Chondrocyte (in vitro differentiated cells): ENCODE results near the gene TECPR1. TPM values are rescaled to one million over a fixed set of nuclear protein-coding genes. Genes with fewer than 3 reads are reported as not detected.

Experiments used
- DNase-seq: peaks from one replicate; pipeline ENCODE4 v3.0.0; 2021; ENCODE audit warnings: mixed read lengths, low spot score
- H3K27ac Mint-ChIP-seq: one replicate; pipeline ENCODE4 v1.8.0; 2021; ENCODE audit warnings: mild to moderate bottlenecking, moderate library complexity, mixed read lengths; ENCODE audit not compliant: unreplicated experiment
- H3K27me3 Mint-ChIP-seq: 2 replicates; pipeline ENCODE4 v1.8.0; 2021; ENCODE audit warnings: low read depth, mixed read lengths
- H3K36me3 Mint-ChIP-seq: 2 replicates; pipeline ENCODE4 v1.8.0; 2021; ENCODE audit warnings: low read depth, mixed read lengths
- H3K4me1 Mint-ChIP-seq: 2 replicates; pipeline ENCODE4 v1.8.0; 2021; ENCODE audit warnings: low read depth, mild to moderate bottlenecking, mixed read lengths
- H3K4me3 Mint-ChIP-seq: one replicate; pipeline ENCODE4 v1.8.0; 2021; ENCODE audit warnings: mild to moderate bottlenecking, moderate library complexity, mixed read lengths; ENCODE audit not compliant: unreplicated experiment
- H3K9me3 Mint-ChIP-seq: 2 replicates; pipeline ENCODE4 v1.8.0; 2021; ENCODE audit warnings: low read depth, mixed read lengths
- total RNA-seq: library from RNA; stranded (reverse); gene quantifications from 3 replicates; pipeline ENCODE4 v1.2.1, GENCODE V29; 2021
- TF ChIP-seq, protein P1 (sequence below): fragments of 200-600 bp; sonication (generic); IDR thresholded peaks from 2 replicates; pipeline ENCODE4 v1.5.0; 2021; ENCODE audit warnings: antibody characterized with exemption, mild to moderate bottlenecking, moderate library complexity

Gene TECPR1
- total RNA-seq, 1 donor from 2014 or later: 27.3 TPM

DNA sequence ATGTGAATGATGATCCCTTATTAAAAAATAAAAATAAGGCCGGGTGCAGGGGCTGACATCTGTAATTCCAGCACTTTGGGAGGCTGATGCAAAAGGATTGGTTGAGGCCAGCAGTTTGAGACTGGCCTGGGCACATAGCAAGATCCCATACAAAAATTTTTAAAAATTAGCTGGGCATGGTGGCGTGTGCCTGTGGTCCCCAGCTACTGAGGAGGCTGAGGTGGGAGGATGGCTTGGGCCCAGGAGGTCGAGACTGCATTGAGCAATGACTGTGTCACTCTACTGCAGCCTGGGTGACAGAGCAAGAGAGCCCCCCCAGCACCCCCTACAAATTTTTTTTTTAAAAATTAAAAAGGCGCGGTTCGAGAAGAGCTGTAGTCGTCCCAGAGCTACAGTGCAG is 28.3 kb upstream of the TECPR1 start:
- peaks cover 12% of the 10 kb centered on the region for H3K36me3 Mint-ChIP-seq
- TF ChIP-seq, protein P1, sequence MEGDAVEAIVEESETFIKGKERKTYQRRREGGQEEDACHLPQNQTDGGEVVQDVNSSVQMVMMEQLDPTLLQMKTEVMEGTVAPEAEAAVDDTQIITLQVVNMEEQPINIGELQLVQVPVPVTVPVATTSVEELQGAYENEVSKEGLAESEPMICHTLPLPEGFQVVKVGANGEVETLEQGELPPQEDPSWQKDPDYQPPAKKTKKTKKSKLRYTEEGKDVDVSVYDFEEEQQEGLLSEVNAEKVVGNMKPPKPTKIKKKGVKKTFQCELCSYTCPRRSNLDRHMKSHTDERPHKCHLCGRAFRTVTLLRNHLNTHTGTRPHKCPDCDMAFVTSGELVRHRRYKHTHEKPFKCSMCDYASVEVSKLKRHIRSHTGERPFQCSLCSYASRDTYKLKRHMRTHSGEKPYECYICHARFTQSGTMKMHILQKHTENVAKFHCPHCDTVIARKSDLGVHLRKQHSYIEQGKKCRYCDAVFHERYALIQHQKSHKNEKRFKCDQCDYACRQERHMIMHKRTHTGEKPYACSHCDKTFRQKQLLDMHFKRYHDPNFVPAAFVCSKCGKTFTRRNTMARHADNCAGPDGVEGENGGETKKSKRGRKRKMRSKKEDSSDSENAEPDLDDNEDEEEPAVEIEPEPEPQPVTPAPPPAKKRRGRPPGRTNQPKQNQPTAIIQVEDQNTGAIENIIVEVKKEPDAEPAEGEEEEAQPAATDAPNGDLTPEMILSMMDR: no peak
- H3K9me3 Mint-ChIP-seq: no peaks in the 10 kb centered on the region
- H3K4me3 Mint-ChIP-seq: no peak overlapping the region
- H3K27me3 Mint-ChIP-seq: no peaks in the 10 kb centered on the region
- peaks cover 38% of the 10 kb centered on the region for H3K4me1 Mint-ChIP-seq
- DNase-seq: no peak
- no peak overlapping the region for H3K27ac Mint-ChIP-seq

DNA sequence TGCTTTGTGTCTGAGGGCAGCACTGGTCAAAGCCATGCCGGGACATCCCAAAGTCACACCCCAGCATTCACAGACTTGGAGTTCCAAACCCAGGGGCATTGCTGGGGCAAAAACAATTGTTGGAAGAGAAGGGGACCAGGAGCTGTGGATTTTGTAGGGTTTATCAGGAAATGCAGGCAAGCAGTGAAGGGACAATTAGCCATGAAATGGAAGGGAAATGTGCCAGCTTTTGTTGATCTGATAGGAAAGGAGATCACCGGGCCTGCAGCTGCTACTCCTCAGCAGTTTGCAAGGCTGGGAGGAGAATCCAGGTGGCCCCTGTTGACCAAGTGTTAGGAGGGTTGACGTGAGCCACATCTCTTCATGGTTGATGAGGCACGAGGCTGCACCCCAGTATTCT is 26.9 kb upstream of the TECPR1 start:
- peaks cover 10% of the 10 kb centered on the region for H3K36me3 Mint-ChIP-seq
- no peaks in the 10 kb centered on the region for H3K9me3 Mint-ChIP-seq
- TF ChIP-seq, protein P1: no peak
- no peak overlapping the region for H3K4me3 Mint-ChIP-seq
- DNase-seq: no peak
- H3K27me3 Mint-ChIP-seq: no peaks in the 10 kb centered on the region
- peaks cover 24% of the 10 kb centered on the region for H3K4me1 Mint-ChIP-seq
- no peak overlapping the region for H3K27ac Mint-ChIP-seq

DNA sequence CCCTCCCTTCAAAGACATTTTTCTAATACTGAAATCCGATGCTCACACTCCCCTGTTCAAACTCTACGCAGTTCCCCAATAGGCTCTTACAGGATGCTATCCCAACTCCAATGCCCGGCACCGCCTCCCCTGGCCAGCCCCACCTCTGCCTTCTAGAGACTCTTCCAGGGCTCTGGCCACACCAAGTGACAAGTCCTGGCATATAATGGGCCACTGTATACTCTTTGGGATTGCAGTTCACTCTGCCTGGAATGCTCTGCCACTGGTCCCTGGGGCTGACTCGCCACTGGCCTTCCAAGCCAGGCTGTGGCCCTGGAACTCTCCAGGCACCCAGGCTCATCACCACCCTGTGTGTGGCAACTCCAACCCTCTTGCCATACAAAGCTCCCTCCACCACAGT is 26.4 kb upstream of the TECPR1 start:
- no peaks in the 10 kb centered on the region for H3K9me3 Mint-ChIP-seq
- no peaks in the 10 kb centered on the region for H3K27me3 Mint-ChIP-seq
- H3K4me3 Mint-ChIP-seq: no peak overlapping the region
- DNase-seq: no peak
- H3K27ac Mint-ChIP-seq: no peak overlapping the region
- peaks cover 10% of the 10 kb centered on the region for H3K36me3 Mint-ChIP-seq
- H3K4me1 Mint-ChIP-seq: peaks cover 19% of the 10 kb centered on the region
- TF ChIP-seq, protein P1: no peak

DNA sequence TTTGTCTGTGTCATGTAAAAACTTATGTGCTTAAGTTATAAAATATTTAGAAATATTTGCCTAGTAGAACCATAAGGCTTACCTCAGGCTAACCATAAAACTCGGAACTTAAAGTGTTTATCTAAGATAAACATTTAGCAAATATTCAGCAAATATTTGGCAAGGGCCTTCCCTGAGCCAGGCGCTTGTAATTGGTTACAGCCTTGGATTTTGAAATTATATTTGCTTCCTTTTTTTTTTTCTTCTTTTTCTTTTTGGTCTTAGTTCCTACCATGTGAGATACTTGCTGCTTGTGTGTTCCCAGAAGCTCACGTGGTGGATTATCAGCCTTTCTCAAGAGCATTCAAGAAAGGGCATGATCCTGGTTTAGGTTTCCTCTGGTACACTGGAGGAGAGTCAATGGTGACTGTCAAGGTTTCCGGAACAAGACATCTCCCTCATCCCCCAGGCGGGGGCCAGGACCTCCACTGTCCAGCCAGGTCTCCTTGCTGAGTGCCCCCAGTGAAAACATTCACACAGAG is 24.3 kb upstream of the TECPR1 start:
- no peaks in the 10 kb centered on the region for H3K36me3 Mint-ChIP-seq
- no peak for DNase-seq
- H3K27me3 Mint-ChIP-seq: no peaks in the 10 kb centered on the region
- TF ChIP-seq, protein P1: no peak
- H3K4me1 Mint-ChIP-seq: peaks cover 9% of the 10 kb centered on the region
- no peaks in the 10 kb centered on the region for H3K9me3 Mint-ChIP-seq
- H3K4me3 Mint-ChIP-seq: no peak overlapping the region
- peak overlapping the region; percentile 68 for H3K27ac Mint-ChIP-seq

DNA sequence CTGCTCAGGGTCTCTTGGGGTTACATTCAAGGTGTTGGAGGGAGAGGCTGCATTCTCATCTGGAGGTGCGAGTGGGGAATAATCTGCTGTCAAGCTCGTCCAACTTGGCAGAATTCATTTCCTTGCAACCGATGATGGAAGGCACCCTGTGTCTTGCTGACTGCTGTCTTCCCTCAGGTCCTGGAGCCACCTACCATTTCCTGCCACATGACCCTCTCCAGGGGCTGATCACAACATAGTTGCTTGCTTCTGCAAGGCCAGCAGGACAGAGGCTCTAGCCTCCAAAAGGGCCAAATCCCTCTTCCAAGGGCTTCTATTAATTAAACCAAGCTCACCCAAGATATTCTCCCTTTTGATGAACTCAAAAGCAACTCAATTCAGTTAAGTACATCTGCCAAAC is 15.3 kb upstream of the TECPR1 start:
- no peaks in the 10 kb centered on the region for H3K27me3 Mint-ChIP-seq
- peaks cover 7% of the 10 kb centered on the region for H3K36me3 Mint-ChIP-seq
- TF ChIP-seq, protein P1: no peak
- no peaks in the 10 kb centered on the region for H3K9me3 Mint-ChIP-seq
- peaks cover 17% of the 10 kb centered on the region for H3K4me1 Mint-ChIP-seq
- no peak overlapping the region for H3K4me3 Mint-ChIP-seq
- no peak overlapping the region for H3K27ac Mint-ChIP-seq
- no peak for DNase-seq
